GF-D8 (cell line): ENCODE results near the gene LRGUK.
"Not testable (repeated sequence)": the region's sequence is repeated elsewhere in the genome, so short reads cannot be mapped to it uniquely, and the experiment has no call there.

Experiments
- DNase-seq: peaks from one replicate; lab custom pipeline; 2025; lab: John Stamatoyannopoulos, UW

LRGUK gene

DNA sequence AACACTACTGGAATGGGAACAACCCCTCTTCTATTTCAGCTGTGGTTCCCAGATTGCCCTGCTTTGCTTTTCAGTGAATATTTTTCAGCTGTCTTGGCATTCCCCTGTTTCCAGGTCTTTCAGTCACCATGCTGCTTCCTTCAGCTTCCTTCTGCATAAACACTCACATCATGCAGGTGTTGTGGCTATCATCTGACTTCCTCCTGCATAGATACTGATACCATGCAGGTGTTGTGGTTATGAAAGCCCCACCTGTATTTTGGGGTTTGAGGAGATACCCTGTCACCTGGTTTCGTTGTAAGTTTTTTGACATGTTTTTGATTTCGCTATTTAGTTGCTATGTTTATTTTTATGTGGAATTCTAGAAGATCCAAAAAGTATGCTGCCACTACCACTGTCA is 118.1 kb downstream of the LRGUK start:
- no peak for DNase-seq

DNA sequence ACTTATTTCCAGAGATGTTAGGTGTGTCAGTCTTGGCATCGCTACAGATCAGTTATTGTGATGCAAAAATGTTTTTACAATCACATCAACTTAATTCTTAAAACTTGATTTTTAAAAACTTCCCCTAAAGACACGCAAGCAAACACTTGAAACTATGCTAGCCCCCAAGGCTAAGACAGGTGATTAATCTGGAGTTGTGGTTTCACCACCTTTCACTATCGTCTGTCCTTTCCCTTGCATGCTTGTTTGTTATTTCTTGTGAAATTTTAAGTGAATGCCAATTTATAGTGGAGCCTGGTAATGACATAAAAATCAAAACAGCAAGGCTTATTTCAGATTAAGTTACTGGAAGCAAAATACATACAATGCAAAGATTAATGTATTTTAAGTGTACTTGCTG is 119.2 kb downstream of the LRGUK start:
- no peak for DNase-seq

DNA sequence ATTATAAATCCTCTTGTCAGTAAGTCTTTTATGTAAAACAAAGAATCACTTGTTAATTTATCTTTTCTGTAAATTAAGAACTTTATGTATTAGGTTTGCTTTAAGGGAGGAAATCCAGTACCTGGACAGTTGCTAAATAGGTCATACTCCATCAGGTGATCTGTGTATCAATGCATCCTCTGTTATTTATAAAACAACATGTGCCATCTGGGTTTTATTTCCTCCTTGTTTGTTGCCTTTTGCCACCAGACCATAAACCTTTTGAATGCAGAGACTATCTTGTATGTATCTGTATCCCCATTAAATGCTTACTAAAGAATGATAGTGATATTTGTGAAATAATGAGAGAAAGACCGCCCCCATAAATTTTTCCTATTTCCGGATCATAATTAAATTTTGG is 119.6 kb downstream of the LRGUK start:
- no peak for DNase-seq

DNA sequence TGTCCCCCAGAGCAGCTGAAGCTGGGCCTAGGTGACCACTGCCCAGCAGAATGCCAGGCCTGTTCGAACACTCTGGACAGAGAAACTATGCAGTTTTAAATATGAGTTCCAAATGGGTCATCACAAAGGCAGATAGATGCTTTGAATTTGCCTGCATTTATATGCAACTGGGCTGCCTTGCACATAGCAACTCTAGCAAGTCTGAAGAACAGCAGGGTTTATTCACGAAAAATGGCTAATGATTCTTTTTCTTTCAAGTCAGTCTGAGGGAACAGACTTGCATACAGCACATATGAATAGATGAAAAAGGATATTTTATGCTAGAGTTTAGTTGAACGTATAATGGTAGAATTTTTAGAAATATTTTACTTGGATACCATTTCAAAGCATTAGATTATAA is 121.1 kb downstream of the LRGUK start:
- no peak for DNase-seq

DNA sequence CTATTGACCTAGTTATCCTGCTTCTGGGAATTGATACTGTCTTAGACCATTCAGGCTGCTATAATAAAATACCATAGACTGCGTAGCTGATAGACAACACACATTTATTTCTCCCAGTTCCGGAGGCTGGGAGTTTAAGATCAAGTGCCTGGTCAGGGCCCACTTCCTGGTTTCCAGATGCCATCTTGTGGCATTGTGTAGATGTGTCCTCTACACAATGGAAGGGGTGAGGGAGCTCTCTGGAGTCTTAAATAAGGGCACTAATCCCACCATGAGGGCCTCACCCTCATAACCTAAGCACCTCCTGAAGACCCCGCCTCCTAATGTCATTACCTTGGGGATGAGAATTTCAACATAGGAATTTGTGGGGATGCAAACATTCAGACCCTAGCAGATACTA is 127.2 kb downstream of the LRGUK start:
- no peak for DNase-seq

GRCh38 chr7:134255814-134256213 is 128.7 kb downstream of the LRGUK start:
- DNase-seq = no peak

- no peak for DNase-seq
Measured at GRCh38 chr7:134262322-134262721, 135.2 kb downstream of the LRGUK start.

- no peak for DNase-seq
Measured at GRCh38 chr7:134276951-134277350, 149.8 kb downstream of the LRGUK start.

DNA sequence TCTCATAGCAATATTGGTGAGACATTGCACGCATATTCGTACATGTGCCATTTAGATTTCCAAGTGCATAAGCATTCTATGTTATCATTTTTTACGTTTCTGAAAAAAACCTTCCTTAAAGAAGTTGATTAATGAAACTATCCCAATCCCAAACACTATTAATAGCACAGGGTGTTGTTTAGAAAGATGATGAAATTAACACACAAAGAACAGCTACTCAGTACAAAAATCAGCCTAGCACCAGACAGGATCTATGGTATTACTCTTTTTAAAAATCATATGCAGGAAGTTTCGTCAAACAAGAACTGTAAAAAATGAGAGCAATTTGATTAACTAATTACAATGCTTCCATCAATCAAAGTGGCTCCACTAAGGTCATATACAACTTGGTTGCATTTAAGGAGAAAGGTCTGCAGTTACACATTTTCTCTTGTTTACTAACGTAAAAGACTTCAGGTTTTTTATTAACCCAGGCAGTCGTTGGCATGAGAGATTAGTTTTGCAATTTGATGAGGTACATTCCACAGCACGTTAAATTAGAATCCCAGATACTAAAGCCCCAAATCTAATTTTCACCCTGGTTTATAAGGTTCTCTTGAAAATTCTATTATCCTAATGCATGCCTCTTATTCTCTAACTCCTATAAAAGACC is 151.5 kb downstream of the LRGUK start:
- DNase-seq = no peak

DNA sequence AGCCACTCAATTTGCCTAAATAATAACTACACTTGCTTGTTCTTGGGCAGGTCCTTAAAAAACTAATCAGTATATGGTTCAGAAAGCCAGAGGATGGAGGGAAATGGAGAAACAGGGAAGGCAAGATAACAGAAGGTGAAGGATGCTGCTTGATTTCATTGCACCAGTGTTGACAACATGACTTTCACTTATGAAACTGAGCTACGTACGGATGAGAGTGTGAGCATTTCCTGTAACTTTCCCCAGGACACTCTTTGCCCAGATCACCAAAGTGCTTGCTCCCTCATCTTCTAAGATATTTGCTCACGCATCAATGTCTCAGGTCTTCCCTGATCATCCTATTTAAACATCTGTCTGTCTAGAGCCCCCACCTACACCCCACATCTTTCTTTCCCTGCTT is 152.2 kb downstream of the LRGUK start:
- DNase-seq = no peak

- no peak for DNase-seq
Measured at GRCh38 chr7:134279898-134280297, 152.8 kb downstream of the LRGUK start.

- no peak for DNase-seq
Measured at GRCh38 chr7:134280508-134280907, 153.4 kb downstream of the LRGUK start.

DNA sequence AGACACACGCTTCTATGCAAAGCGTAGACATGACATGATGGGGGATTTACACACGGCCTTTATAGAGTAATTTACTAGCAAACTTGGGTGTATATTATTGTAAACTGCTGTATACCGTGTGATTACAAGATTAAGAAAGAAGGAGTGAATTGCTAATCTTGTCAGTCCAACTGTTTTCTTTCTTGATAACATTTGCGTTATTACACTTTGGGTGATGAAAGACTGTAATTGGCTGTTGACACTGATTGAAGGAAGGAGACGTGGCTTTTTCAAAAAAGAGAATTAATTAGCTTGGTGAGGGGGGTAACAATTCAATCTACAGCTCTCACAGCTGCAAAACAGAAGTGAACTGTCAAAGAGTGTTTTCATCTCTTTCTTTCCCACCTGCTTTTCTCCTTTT is 156.9 kb downstream of the LRGUK start:
- no peak for DNase-seq

DNA sequence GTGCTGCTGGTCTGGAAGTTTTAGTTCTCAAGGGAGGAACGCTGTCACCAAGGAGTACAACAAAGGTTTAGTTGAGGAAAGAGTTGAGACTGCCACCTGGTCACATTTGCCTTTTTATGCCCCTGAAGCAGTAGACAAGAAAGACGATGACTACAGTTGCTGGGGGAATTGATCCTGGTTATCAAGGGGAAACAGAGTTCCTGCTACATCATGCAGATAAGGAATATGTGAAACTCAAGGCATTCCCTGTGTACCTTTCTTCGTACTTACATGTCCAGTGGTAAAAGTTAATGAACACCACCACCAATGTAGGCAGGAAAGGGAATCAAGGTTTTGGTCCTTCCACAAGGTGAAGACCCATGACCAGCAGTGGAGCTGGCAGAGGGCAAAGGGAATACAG is 157.8 kb downstream of the LRGUK start:
- no peak for DNase-seq

GRCh38 chr7:134287916-134288659 is 160.9 kb downstream of the LRGUK start:
- peak; percentile 52 for DNase-seq

DNA sequence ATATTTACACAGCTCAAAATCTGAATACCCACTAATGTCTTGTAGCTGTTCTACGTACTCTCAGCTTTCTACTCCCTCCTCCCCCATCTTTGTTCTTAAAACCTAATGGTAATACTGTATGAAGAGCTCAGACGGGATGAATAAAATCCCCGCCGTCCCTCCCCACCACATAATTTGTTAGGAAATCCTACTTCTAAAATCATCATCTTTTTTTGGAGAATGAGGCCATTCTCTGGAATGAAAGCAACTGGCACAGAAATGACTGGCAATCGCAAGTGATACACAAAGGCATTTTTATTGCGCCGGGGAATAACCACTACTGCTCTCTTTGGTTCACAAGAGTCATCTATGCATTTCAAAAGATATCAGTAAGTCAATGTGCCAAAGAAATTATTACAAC is 162.3 kb downstream of the LRGUK start:
- DNase-seq = no peak

DNA sequence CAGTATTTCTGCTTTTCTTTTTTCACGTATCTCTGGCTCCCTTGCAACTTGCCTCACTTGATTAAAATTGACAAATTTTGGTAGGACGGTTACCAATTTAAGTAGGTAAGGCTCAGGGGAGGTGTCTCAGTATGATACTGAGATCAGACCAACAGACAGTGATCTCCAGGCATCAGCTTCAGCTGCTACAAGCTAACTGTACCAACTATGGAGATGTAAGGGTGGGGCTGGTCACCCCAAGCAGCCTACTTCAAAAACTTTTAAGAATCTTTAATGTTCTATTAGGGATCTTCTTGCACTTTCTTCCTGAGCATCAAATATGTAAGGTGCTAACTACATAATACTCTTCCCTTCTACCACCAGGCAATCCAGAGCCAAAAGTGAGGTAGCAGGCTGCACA is 162.7 kb downstream of the LRGUK start:
- no peak for DNase-seq

- DNase-seq = no peak
Measured at GRCh38 chr7:134290286-134290685, 163.1 kb downstream of the LRGUK start.

DNA sequence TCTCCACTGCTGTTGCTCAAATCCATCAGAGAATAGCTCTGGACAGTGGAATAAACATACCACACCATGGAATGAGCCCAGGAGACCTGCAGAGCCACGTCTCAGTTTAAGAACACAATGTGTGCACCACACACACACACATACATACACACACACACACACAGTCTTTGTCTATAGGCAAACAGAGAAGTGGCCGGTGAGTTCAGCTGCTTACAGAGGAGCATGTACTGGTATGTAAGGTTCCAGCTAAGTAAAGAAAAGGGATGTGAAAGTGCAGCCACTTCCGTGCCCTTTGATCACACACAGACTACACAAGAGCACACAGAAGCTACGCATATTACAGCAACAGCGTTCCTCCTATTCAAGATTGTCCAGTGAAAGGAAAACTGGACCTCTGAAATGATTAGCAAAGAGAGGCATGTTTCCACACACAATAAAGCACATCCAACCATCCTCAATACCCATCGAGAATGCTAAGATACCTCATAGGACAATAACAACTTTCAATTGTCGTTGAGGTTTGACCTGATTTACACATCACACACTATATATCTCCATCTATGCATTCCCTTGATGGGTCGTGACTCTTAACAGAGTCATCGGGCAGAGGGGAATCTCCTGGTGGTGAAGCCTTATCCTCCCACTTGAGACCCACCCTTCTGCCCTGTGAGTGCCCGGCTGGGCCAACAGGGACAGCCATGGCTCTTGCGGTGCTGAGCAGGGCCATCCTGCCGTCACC is 166.0 kb downstream of the LRGUK start:
- no peak for DNase-seq

DNA sequence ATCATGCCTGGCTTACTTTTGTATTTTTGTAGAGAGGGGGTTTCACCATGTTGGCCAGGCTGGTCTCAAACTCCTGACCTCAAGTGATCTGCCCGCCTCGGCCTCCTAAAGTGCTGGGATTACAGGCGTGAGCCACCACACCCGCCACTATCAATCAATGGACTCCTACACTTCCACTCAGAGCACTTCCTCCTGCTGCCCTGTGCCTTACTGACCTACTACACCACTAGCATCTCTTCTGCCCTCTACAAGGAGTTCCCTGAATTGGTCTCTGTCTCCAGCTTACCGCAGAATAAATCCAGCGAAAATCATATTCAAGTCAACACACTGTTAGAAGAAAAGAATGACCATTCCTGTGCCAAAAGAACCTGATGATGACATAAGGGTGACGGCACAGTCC is 168.8 kb downstream of the LRGUK start:
- DNase-seq = not testable (repeated sequence)

GRCh38 chr7:134297489-134297888 is 170.3 kb downstream of the LRGUK start:
- DNase-seq = no peak

GRCh38 chr7:134298902-134299683 is 172.0 kb downstream of the LRGUK start:
- DNase-seq = no peak
